Motor neuron (in vitro differentiated cells): ENCODE measurements around the gene UBR4. TPM values are rescaled to one million over a fixed set of nuclear protein-coding genes. Genes with fewer than 3 reads are reported as not detected.
"Not testable (repeated sequence)": the region's sequence is repeated elsewhere in the genome, so short reads cannot be mapped to it uniquely, and the experiment has no call there.

Source experiments
- ATAC-seq, 8 experiments: fragments of 200-7000 bp; cut with Tn5 transposase; replicated peaks in 6 of 8; 2 replicates each; pipeline ENCODE4 v1.8.0; 2021; ENCODE audit warnings: mild to moderate bottlenecking in 8 of 8, moderate library complexity in 8 of 8
- H3K27ac ChIP-seq, 2 donors: fragments of 250-450 bp; sonication (Bioruptor Pico); 2 replicates each; pipeline ENCODE4 v1.9.0; 2021; ENCODE audit warnings: antibody characterized with exemption in 2 of 2, mild to moderate bottlenecking in 2 of 2, moderate library complexity in 1 of 2
- H3K4me1 ChIP-seq, 2 donors: fragments of 250-450 bp; sonication (Bioruptor Pico); replicated peaks in 1 of 2; 2 replicates each; pipeline ENCODE4 v1.6.1; 2021; ENCODE audit warnings: antibody characterized with exemption in 2 of 2, mild to moderate bottlenecking in 2 of 2, moderate library complexity in 1 of 2
- H3K4me3 ChIP-seq, 5 donors: fragments of 250-450 bp; sonication (Bioruptor Pico); 2 replicates each; pipeline ENCODE4 v1.9.0; 2021; ENCODE audit warnings: antibody characterized with exemption in 5 of 5, mild to moderate bottlenecking in 5 of 5, moderate library complexity in 4 of 5
- WGBS, 10 experiments: fragments of 450-650 bp; shearing (Covaris generic); methylation state at CpG; one replicate each; pipeline ENCODE4 v1.0.0; 2022; 5-methylcytosine and 5-hydroxymethylcytosine counted together
- in situ Hi-C, 9 experiments: fragments of 400-800 bp; cut with MboI; loops; one replicate each; pipeline ENCODE4 v1.15.0; 2021; ENCODE audit warnings: low sequenced_read_pairs in 9 of 9, low pct_unique_long_range_greater_than_20kb in 2 of 9; ENCODE audit not compliant: unreplicated experiment in 9 of 9
- total RNA-seq, 8 experiments: library from RNA; unstranded; fragments of 300-600 nt; gene quantifications; 2 replicates each; pipeline versions ENCODE4 v1.2.3 to v1.2.4, GENCODE V29; 2022

The UBR4 gene
- 100 to 1,000 TPM in 6 of 8 experiments, 10 to 100 TPM in 2; 67.4 to 206 (median 116) TPM for total RNA-seq

DNA sequence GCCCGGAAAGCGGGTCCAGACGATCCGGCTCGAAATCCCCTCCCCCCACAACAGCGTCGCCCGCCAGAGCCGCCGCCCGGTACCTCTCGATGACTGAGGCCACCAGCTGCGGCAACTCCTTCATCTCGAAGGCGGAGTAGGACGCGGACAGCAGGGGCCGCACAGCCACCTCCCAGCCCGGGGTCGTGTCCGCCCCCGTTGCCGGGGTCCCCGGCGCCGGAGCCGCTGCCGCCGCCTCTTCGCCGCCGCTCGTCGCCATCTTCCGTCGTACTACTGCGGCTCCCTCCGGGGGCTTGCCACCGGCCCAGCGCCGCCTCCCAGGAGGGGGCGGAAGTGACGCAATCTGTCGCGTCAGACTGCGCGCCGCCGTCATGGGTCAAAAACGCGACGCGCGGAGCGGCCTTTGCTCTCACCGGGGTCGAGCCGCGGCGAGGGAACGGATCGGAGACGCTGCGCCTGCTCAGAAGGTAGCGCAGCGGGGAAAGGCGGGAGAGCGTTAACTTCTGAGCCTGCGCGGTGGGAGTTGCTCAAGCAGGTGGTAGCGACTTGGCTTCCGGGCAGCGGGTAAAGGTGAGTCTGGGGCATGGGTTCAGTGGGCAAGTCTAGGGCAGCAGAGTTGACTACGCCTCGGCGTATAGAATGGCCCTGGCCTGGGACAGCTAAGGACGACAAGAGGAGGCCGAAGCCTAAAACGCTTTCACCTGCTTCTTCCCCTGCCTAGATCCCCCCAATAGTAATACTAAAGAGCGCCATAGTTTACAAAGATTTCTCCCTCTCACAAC, at the start of gene UBR4:
Gene UBR4, minus strand, starts transcription at position 277 of the 782 bp plus-strand sequence. Its CDS starts 18 bp downstream, at position 259.
- Histone ChIP-seq H3K4me1 (peaks cover 10 to 20% of the 10 kb centered on the region in 2 donors), H3K27ac (peak within 1 kb of the TSS; percentile 90 to 94), H3K4me3 (peak within 1 kb of the TSS; percentile 71 to 97 (median 90))
- WGBS, 10 experiments: 0 to 1% (median 0%) methylated on average over 2 to 26 of the region's 80 CpGs; no CpG with 5 or more reads in 5 of the 10 experiments
- in situ Hi-C loops: no loop called here
- peak; percentile 89 to 97 (median 94) for ATAC-seq

DNA sequence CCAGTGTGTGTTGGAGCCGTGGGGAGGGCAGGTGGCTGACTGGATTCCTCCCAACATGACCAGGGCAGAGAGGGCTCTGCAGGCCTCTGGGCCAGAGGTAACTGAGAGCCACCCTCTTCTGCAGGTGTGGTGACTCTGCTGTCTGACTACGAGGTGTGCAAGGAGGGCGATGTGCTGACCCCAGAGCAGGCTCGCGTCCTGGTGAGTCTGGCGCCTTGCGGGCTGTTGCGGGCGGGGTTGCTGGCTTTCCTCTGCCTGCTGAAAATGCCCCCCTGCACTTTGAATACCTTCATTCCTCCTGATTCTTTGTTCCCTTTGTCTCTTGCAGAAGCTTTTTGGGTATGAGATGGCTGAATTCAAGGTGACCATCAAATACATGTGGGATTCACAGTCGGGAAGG, 48.3 kb upstream of the UBR4 start:
- WGBS, 10 experiments: 92 to 100% (median 99%) methylated on average over 1 to 10 of the region's 10 CpGs; no CpG with 5 or more reads in 4 of the 10 experiments
- Histone ChIP-seq H3K4me3 (no peak overlapping the region), H3K27ac (no peak overlapping the region), H3K4me1 (peaks cover 1% of the 10 kb centered on the region in 2 donors)
- in situ Hi-C loops: loop anchor here in 1 of 9 experiments (10.0 kb wide), 1 partner anchor 46 kb away; no protein-coding TSS in a partner anchor
- no peak for ATAC-seq

DNA sequence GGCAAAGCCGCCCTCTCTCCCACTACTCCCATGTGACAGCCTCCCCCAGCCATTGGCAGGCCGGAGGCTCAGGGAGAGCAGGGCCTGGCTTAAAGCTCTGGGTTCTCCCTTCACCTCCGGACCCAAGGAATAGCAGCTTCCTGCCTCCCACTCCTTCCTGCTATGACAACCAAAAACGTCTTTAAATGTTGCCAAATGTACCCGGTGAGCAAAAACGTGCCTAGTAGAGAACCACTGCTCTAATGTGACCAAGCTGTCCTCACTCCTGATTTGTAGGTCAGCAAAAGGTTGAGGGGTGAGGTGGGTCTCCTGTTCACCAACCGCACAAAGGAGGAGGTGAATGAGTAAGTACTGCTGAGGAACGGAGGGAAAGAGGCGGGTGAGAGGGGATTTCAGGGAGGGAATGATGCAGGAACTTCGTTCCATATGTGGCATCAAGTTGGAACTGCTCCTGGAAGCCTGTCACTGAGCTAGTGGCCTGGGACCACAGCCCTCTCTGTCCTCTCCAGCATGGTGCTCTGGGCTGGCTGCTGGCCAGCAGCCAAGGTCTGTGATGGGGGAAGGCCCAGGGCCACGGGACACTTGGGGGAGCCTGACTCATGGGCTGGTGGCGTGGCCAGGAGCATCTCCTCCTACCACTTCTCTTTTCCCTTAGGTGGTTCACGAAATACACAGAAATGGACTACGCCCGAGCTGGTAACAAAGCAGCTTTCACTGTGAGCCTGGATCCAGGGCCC, 47.3 kb upstream of the UBR4 start:
- 49 to 83% (median 78%) methylated on average over 3 to 12 of the region's 15 CpGs; no CpG with 5 or more reads in 4 of the 10 experiments for WGBS, 10 experiments
- no peak overlapping the region for H3K4me3 ChIP-seq
- ATAC-seq: no peak
- in situ Hi-C loops: loop anchor here in 1 of 9 experiments (10.0 kb wide), 1 partner anchor 47 kb away; no protein-coding TSS in a partner anchor
- H3K27ac ChIP-seq: no peak overlapping the region
- peaks cover 10% of the 10 kb centered on the region in 2 donors for H3K4me1 ChIP-seq

DNA sequence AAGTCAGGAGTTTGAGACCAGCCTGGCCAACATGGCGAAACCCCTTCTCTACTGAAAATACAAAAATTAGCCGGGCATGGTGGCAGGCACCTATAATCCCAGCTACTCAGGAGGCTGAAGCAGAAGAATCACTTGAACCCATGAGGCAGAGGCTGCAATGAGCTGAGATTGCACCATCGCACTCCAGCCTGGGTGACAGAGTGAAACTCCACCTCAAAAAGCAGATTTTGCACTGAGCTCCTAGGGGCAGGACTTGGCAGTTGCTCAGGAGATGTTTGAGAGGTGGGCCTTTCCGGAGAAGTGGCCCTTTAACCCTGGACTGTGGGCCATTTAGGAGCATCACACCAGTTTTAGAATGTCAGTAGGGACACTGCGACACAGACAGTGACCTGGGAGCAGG, 46.2 kb upstream of the UBR4 start:
- not testable (repeated sequence) for H3K27ac ChIP-seq, H3K4me3 ChIP-seq, ATAC-seq
- WGBS, 10 experiments: 75 to 100% (median 98%) methylated on average over 1 to 4 of the region's 5 CpGs; no CpG with 5 or more reads in 5 of the 10 experiments
- in situ Hi-C loops: loop anchor here in 1 of 9 experiments (10.0 kb wide), 1 partner anchor 48 kb away; no protein-coding TSS in a partner anchor
- peaks cover 10% of the 10 kb centered on the region in 2 donors for H3K4me1 ChIP-seq

DNA sequence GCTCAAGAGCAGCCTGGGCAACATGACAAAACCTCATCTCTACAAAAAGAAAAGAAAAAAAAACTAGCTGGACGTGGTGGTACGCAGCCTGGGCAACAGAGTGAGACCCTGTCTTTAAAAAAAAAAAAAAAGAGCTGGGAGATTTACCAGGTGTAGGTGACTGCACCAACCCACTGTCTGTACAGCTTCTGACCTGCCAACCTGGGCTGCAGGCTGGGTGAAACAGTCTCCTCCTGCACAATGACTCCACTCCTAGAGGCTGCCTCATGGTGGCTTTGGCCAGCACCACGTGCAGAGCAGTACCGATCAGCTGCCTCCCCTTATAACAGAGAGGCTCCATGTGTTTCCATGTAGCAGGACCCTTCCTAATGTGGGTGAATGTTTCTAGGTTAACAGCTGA, 45.2 kb upstream of the UBR4 start:
- peaks cover 14% of the 10 kb centered on the region in 2 donors for H3K4me1 ChIP-seq
- no peak overlapping the region for H3K4me3 ChIP-seq
- WGBS, 10 experiments: 80 to 100% (median 90%) methylated on average over 2 to 3 of the region's 4 CpGs; no CpG with 5 or more reads in 5 of the 10 experiments
- no peak overlapping the region for H3K27ac ChIP-seq
- ATAC-seq: no peak
- in situ Hi-C loops: loop anchor here in 1 of 9 experiments (10.0 kb wide), 1 partner anchor 50 kb away; no protein-coding TSS in a partner anchor

DNA sequence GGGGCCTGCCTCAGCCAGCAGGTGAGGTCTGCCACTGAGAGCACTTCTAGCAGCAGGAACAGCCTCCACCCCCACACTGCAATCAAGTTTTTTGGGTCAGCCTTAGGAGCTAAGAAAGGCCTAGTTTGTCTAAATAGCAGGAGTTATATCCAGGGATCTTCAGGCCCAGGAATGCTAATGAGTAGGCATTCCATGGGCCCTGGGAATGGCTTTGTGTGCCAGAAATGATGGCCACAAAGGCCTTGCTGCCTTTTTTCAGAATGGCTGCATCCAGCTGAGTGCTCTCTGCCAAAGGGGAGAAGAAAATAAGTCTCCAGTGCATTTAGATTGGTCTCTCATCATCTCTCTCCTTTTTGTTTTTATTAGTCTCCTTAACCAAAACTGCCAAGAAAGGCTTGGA, 44.4 kb upstream of the UBR4 start:
- ATAC-seq: no peak
- peaks cover 16% of the 10 kb centered on the region in 2 donors for H3K4me1 ChIP-seq
- H3K27ac ChIP-seq: no peak overlapping the region

DNA sequence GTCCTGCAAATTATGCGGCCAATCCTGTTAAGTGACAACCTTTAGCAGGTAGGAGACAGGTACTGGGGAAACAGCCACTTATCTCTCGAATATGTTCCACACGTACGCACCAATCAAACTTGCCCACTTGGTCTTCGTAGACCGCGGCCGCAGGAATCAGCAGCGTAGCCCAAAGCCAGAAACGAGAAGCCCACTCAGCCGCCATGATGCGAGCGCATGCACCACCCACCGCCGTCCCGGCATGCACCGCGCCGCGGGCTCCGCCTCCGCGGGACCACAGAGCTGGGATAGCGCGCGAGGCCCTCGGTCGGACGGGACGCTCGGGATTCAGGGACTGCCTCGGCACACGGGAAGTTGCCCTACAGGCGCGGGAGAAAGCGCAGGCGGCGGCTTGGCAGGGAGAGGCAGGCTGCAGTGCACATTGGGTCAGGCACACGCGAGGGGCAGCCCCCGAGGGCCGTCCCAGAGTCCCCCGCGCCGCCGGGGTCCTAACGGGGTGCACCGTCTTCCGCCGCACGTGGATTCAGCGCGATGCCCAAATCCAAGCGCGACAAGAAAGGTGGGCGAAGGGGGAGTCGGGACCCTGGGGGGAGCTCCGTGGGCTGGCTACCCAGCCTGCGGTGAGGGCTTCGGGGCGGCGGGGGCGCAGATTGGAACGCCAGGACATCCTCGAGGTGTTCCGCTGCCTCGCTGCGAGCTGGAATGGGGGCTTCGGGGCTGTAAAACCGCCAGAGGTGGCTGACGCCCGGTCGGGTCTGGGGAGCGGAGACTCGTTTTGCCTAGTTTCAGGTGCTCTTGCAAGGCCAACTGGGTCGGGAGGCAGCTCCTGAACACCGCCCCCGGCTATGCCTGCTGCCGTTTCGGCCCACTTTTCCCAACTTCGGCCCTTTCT, 41.5 kb upstream of the UBR4 start, which contains the start of the genes EMC1 and MRTO4:
Gene EMC1, minus strand, starts transcription at position 220 of the 892 bp plus-strand sequence. Its CDS starts 15 bp downstream, at position 205.
Gene MRTO4, plus strand, starts transcription at position 501 of the 892 bp plus-strand sequence. Its CDS starts 31 bp downstream, at position 532.
- in situ Hi-C loops: loop anchor here in 1 of 9 experiments (10.0 kb wide), 1 partner anchor 53 kb away; no protein-coding TSS in a partner anchor
- Histone ChIP-seq H3K27ac (peak within 1 kb of the TSS; percentile 99 to 100), H3K4me1 (peaks cover 16% of the 10 kb centered on the region in 2 donors), H3K4me3 (peak within 1 kb of the TSS; percentile 55 to 96 (median 74))
- peak; percentile 87 to 96 (median 94) for ATAC-seq
- 0 to 1% (median 1%) methylated on average over 1 to 32 of the region's 81 CpGs; no CpG with 5 or more reads in 4 of the 10 experiments for WGBS, 10 experiments

More for the DNA sequence above, 44.4 kb upstream of the UBR4 start:
- in situ Hi-C loops: loop anchor here in 1 of 9 experiments (10.0 kb wide), 1 partner anchor 50 kb away; no protein-coding TSS in a partner anchor
- H3K4me3 ChIP-seq: no peak overlapping the region

DNA sequence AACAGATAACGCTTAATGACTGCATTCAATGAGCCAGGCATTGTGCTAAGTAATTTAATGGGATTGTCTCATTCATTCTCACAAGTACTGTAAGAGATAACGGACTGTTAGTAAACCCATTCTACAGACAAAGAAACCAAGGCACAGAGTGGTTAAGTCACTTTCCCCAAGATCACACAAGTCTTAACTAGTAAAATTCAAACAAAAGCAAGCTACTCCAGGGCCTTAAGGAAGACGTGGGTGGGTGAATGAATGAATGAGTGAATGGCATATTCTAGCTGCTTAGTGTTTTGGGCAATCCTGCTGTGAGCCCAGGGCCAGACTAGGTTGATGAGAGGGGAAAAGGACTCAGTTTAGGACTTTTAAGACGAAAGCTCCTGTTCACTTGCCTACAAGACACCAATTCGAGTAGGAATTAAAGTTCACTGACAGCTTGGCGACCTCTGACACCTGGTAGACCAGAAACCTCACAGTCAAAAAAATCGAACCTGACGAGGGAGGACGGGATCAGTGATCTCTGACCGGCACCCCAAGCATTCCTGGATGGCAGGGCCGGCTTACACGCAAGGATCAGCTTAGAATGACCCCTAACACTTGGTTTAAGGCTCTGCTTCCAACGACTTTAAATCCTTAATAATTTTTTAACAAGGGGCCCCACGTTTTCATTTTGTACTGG, 40.7 kb upstream of the UBR4 start:
- in situ Hi-C loops: loop anchor here in 1 of 9 experiments (10.0 kb wide), 1 partner anchor 54 kb away; no protein-coding TSS in a partner anchor
- Histone ChIP-seq H3K27ac (peak overlapping the region; percentile 99 to 100), H3K4me3 (peak overlapping the region; percentile 55 to 96 (median 74)), H3K4me1 (peaks cover 16% of the 10 kb centered on the region in 2 donors)
- peak in 3 of 8 experiments; percentile 2 to 12 (median 8) for ATAC-seq
- 0 to 83% (median 12%) methylated on average over 1 to 13 of the region's 14 CpGs for WGBS, 10 experiments

DNA sequence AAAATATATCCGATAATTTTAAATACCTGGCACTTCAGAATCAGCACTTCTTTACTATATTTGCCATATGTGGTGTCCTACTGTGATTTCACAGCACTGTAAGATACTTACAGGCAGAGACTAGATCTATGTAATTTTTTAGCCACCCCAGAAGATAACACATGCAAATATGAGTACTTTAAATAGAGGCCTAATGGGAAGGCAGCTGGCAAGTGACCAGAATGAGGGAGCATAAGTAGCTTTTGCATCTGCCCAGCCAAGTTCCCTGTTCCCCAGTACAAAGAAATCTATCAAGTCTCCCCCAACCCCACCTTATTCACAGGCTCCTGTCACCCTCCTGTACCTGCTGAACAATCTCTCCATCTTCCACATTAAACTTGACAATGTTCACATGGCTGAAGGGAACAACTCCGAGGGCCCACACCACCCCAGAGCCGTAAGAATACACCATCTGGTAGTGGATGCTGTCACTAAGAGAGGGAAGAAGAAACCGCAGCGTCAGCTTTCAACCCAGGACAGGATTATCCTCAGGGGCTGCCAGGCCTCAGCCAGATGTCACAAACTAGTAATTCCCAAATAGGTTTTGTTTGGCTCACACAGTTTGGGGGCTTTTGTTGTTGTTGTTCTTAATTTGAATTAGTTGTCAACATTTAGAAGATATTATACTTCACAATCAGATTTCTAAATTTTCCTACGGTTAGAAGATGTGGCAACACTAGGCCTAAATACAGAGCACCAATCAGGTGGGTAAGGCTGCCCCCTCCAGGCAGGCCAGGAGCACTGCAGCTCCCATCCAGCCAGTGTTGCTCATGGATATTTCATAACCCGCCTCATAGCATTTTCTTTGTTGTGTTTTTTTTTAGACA, 30.8 kb upstream of the UBR4 start:
- no peak overlapping the region for H3K4me3 ChIP-seq
- peak; percentile 50 to 98 (median 65) for ATAC-seq
- H3K27ac ChIP-seq: no peak overlapping the region
- 12 to 95% (median 84%) methylated on average over 1 to 7 of the region's 7 CpGs; no CpG with 5 or more reads in 3 of the 10 experiments for WGBS, 10 experiments
- no peaks in the 10 kb centered on the region for H3K4me1 ChIP-seq
- in situ Hi-C loops: no loop called here

DNA sequence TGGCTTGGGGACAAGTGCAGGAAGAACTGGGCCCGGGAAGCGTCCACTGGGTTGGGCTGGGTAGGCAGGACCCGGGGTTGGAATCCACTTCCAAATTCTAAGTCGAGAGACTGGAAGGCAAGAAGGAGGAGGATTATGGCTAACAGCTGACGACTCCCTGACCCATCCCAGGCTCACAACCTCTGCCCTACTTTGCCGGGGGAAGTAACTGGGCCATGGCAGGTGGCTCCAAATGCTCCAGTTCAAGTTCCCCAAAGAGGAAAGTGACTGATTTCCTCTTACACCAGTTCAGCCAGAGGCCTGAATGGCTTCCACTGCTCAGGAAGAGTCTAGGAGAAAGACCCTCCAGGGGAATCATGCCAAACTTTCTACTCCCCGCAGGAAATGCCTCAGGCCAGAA, 29.8 kb upstream of the UBR4 start:
- WGBS, 10 experiments: 40 to 100% (median 93%) methylated on average over 1 to 6 of the region's 7 CpGs; no CpG with 5 or more reads in 3 of the 10 experiments
- no peak overlapping the region for H3K27ac ChIP-seq

DNA sequence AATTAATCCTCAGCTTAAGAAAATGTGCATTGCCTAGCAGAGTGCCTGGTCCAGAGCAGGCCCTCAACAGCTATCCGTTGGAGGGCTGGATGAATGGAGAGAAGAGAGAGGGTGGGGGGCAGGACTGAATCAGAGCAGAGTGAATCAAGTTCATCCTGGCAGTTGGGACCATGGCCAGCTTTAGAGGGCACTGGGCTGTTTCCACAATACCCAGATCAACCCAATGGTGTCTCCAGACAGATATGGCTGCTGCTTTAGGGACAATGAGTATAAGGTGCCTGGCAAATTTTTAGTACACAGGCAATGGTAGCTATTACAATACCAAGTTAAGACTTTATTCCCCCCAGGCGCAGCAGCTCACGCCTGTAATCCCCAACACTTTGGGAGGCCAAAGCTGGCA, 24.2 kb upstream of the UBR4 start:
- Histone ChIP-seq H3K4me3 (no peak overlapping the region), H3K4me1 (no peaks in the 10 kb centered on the region), H3K27ac (no peak overlapping the region)
- in situ Hi-C loops: no loop called here
- WGBS, 10 experiments: 67 to 100% (median 100%) methylated on average over 1 to 3 of the region's 3 CpGs; no CpG with 5 or more reads in 2 of the 10 experiments
- ATAC-seq: no peak

More for the DNA sequence above, 29.8 kb upstream of the UBR4 start:
- no peak for ATAC-seq
- Histone ChIP-seq H3K4me1 (no peaks in the 10 kb centered on the region), H3K4me3 (no peak overlapping the region)
- in situ Hi-C loops: no loop called here
